K562 (cell line): Measurements from ENCODE around the gene CLSTN2. TPM values are rescaled to one million over a fixed set of nuclear protein-coding genes. Genes with fewer than 3 reads are reported as not detected.

Experiments
- CEBPG ChIP-seq, 3 experiments: fragments of 200-800 bp in 1 of 3; sonication (Bioruptor generic) in 1 of 3; sonication (generic) in 1 of 3; formaldehyde crosslinking in 1 of 3; IDR thresholded peaks in 2 of 3; conservative IDR thresholded peaks in 1 of 3; 2 replicates each; pipeline versions ENCODE4 v1.6.1 to v1.8.0; 2016 to 2022; ENCODE audit warnings: missing compliant biosample characterization in 2 of 3, missing genetic modification characterization in 2 of 3, mild to moderate bottlenecking in 1 of 3, missing genetic modification reagents in 1 of 3
- SRSF9 ChIP-seq: fragments of 200-400 bp; formaldehyde crosslinking; IDR thresholded peaks from 2 replicates; pipeline ENCODE4 v1.6.1; 2017; ENCODE audit warnings: low read depth, low read length, borderline replicate concordance
- TEAD2 ChIP-seq: fragments of 450-650 bp; IDR thresholded peaks from 2 replicates; pipeline ENCODE4 v1.6.1; 2016; ENCODE audit warnings: missing genetic modification characterization, control low read depth, missing compliant biosample characterization
- ZBTB40 ChIP-seq, 2 experiments: fragments of 450-650 bp in 1 of 2; sonication (generic) in 1 of 2; formaldehyde crosslinking in 1 of 2; IDR thresholded peaks; 2 replicates each; pipeline versions ENCODE4 v1.7.1 to v1.9.0; 2016 to 2022; ENCODE audit warnings: inconsistent platforms in 1 of 2, mild to moderate bottlenecking in 1 of 2, missing genetic modification reagents in 1 of 2
- ZNF347 ChIP-seq: fragments of 450-650 bp; formaldehyde crosslinking; IDR thresholded peaks from 2 replicates; pipeline ENCODE4 v1.4.0; 2020; ENCODE audit warnings: low read depth, mild to moderate bottlenecking, moderate library complexity
- polyA plus RNA-seq, 8 experiments: library from polyadenylated mRNA; depleted of rRNA in 4 of 8; stranded (reverse) in 5 of 8; unstranded in 3 of 8; fragments of >200 nt; fragmentation: Nextera tagmentation in 2 of 8; fragmentation: Illumina TruSeq in 1 of 8; extraction: Ambion mirVana in 2 of 8; extraction: Trizol in 1 of 8; gene quantifications; 2 replicates each; pipeline versions ENCODE4 v1.2.1 to v1.2.3, GENCODE V29; 2011 to 2014; ENCODE audit warnings: inconsistent platforms in 1 of 8, missing spikeins in 1 of 8
- total RNA-seq, 7 experiments: library from RNA; depleted of rRNA in 6 of 7; stranded (reverse); fragments of >200 nt in 6 of 7; fragmentation: Illumina TruSeq in 2 of 7; extraction: Trizol in 2 of 7; gene quantifications; 2 replicates each; pipeline versions ENCODE4 v1.2.1 to v1.2.3, GENCODE V29; 2011 to 2021; ENCODE audit warnings: low replicate concordance in 1 of 7

Gene CLSTN2
- total and polyA plus RNA-seq, 9 of the 15 experiments (the other 6 are each of a cell fraction or from before 2014, with no cell fraction given) = 0.02 to 0.04 (median 0.04) TPM; not detected in 6

DNA sequence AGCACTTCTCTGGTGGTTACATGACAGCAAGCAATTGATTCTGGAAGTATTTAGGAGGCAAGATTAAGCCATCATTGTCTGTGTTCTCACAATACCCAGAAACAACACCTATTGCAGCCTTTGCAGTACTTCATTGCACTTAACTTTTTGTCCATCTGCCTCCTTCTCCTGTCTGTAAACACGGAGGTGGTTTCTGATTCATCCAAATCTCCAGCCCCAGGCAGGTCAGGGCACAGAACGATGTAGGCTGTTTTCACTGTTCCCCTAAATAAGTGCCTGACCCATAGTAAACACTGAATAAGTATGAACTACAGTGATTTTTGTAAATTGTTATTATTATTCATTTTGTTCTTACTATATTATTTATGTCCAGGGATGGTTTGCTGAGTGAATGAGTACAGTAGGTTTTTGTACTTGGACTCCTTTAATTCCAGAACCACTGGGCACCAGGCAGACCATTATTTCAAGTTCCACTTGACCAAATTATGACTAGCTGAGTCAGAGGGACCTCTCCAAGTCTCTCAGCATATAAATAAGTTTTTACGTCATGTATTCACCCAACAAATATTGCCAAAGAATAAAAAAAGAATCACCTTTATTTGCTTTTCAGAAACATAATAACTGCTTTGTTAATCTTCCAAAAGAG, 459.6 kb downstream of the CLSTN2 start (continued):
- no peak for TF ChIP-seq ZBTB40 (IDR thresholded peaks at IDR 0.05)
- TF ChIP-seq ZBTB40 (CRISPR knock-in tag; IDR thresholded peaks at IDR 0.05) = no peak
- no peak for TF ChIP-seq CEBPG (CRISPR knock-in tag; IDR thresholded peaks at IDR 0.05)
- no peak for TF ChIP-seq CEBPG (tag; conservative IDR thresholded peaks at IDR 0.05 in 1 of 2, IDR thresholded peaks at IDR 0.05 in 1 of 2)
- TF ChIP-seq ZNF347 (CRISPR knock-in tag) = no peak
- no peak for TF ChIP-seq SRSF9
- no peak for TF ChIP-seq TEAD2 (tag)
